Measurements from ENCODE around the gene PTCD1.
"Not testable (repeated sequence)": the region's sequence is repeated elsewhere in the genome, so short reads cannot be mapped to it uniquely, and the experiment has no call there.

PTCD1 gene

DNA sequence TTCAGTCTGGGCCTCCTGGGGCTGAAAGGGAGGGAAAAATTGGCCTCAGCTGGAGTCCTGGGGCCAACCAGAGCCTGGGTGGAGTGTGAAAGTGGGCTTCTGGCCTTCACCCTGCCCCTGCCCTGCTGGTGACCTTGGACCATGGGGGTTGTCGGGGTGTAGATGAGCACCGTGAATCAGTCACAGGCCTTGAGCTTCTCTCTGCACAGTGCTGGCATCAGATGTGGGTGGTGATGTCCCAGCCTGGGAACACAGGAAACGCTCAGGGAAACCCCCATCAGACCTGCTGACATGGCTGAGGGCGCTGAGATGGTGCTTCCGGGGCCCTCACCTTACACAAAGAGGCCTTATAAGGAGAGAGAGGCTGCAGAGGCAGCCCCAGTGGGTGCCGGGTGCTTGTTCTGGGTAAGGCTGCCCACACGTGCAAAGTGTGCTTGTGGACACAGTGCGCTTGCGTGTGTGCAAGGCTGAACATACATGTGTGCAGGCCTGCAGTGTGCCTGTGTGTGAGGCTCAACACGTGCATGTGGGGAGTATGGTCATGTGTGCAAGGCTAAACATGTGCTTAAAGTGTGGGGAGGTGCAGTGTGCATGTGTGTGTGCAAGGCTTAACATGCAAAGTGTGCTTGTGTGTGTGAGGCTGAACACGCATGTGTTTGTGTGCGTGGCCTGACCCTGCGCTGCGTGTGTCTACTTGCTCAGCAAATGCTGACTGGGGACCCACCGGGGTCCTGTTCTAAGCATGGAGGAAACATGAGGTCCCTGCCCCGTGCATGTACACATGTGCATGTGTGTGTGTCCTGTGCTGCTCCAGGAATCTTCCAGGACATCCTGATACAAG is 57.6 kb downstream of the PTCD1 start:
- peaks cover 27% of the 10 kb centered on the region for H3K36me3 ChIP-seq (ENCODE audit: control insufficient read depth, insufficient read depth, low read length)
- H3K4me1 ChIP-seq (ENCODE audit: control insufficient read depth, insufficient read depth, low read length, poor library complexity, severe bottlenecking), result peaks cover 52% of the 10 kb centered on the region
- no peaks in the 10 kb centered on the region for H3K9me3 ChIP-seq (ENCODE audit: control insufficient read depth, low read length)
- peak overlapping the region; percentile 35 for H3K4me3 ChIP-seq (ENCODE audit: insufficient read depth, low read depth, low read length, poor library complexity, severe bottlenecking)
- peak; percentile 90 to 92 (median 92) for DNase-seq
- H3K27me3 ChIP-seq (replicated peaks; ENCODE audit: control insufficient read depth, insufficient read depth, low read length, poor library complexity, severe bottlenecking), result no peaks in the 10 kb centered on the region
- H3K27ac ChIP-seq (ENCODE audit: insufficient read depth, low read length, poor library complexity, severe bottlenecking), result peak overlapping the region; percentile 98

DNA sequence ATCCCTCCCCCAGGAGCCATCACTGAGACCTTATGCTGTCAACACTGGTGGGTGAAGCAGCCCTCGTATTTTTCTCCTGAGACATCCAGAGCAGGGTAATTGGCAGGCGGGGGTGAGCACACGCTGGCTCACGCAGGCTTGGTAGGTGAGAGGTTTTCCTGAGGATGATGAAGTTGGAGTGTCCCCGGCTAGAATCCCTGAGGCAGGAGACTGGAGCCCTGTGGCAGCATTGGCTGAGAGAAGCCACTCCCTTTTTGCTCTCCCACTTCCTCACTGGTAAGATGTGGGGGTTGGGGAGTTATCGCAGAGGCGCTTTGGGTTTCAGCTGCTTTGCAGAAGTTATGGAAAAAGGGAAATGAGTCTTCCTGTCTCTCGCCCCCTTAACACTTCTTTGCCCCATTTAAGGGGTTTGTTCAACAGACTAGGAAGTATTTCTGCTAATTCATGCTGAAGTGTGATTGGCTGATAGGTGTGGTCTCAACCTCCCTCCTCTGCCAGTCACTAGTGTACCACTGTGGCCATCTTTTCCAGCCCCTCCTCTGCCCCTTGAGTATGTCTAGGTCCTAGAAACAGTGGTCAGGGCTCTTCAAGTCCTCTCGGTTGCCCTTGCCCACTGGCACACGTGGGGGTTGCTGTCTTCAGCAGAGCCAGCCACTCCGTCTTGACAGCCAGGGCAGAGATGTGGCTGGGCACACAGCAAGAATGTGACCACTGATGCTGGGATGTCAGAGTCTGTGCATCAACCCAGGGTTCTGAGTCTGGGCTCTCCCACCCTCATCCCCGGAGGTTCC is 58.4 kb downstream of the PTCD1 start:
- peaks cover 22% of the 10 kb centered on the region for H3K36me3 ChIP-seq (ENCODE audit: control insufficient read depth, insufficient read depth, low read length)
- peaks cover 52% of the 10 kb centered on the region for H3K4me1 ChIP-seq (ENCODE audit: control insufficient read depth, insufficient read depth, low read length, poor library complexity, severe bottlenecking)
- H3K9me3 ChIP-seq (ENCODE audit: control insufficient read depth, low read length), result no peaks in the 10 kb centered on the region
- peak overlapping the region; percentile 98 for H3K27ac ChIP-seq (ENCODE audit: insufficient read depth, low read length, poor library complexity, severe bottlenecking)
- peak in 2 of 3 donors; percentile 23 to 24 for DNase-seq
- no peaks in the 10 kb centered on the region for H3K27me3 ChIP-seq (replicated peaks; ENCODE audit: control insufficient read depth, insufficient read depth, low read length, poor library complexity, severe bottlenecking)
- H3K4me3 ChIP-seq (ENCODE audit: insufficient read depth, low read depth, low read length, poor library complexity, severe bottlenecking), result peak overlapping the region; percentile 35

DNA sequence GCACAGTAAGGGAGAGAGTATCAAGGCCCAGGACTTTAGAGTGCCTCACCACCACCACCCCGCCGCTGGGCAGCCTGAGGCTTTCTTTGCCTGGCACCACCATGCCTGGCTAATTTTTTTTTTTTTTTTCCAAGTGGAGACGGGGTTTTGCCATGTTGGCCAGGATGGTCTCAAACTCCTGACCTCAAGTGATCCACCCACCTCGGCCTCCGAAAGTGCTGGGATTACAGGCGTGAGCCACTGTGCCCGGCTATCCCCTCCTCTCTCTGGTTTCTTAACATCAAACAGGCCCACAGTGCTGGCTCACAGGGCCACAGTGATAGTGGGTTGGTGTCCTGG is 58.9 kb downstream of the PTCD1 start:
- peak overlapping the region; percentile 35 for H3K4me3 ChIP-seq (ENCODE audit: insufficient read depth, low read depth, low read length, poor library complexity, severe bottlenecking)
- peak overlapping the region; percentile 98 for H3K27ac ChIP-seq (ENCODE audit: insufficient read depth, low read length, poor library complexity, severe bottlenecking)
- peaks cover 22% of the 10 kb centered on the region for H3K36me3 ChIP-seq (ENCODE audit: control insufficient read depth, insufficient read depth, low read length)
- H3K4me1 ChIP-seq (ENCODE audit: control insufficient read depth, insufficient read depth, low read length, poor library complexity, severe bottlenecking), result peaks cover 51% of the 10 kb centered on the region
- H3K27me3 ChIP-seq (replicated peaks; ENCODE audit: control insufficient read depth, insufficient read depth, low read length, poor library complexity, severe bottlenecking); H3K9me3 ChIP-seq (ENCODE audit: control insufficient read depth, low read length); DNase-seq: not testable (repeated sequence)

DNA sequence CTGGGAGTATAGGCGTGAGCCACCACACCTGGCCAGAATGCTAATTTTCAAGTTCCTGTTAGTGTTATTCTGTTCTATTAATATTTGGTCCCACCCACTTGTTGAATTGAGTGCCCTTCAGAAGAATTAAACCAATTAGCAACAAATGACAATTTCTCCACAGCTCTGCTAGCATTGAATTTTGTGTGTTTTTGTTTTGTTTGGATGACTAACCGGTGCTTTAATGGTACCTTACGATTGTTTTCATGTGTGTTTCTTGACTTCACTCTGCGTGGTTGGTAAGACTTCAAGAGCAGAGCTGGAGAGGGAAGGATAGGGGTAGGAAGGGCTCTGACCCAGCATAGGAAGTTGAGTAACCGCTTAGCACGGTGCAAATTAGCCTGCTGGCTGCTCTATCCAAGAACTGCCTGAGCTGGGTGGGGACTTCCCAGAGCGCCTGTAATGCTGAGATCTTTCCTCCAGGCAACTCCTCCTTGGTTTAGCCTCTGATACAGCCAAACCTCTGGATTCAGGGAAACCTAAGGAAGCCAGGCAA is 59.5 kb downstream of the PTCD1 start:
- H3K4me1 ChIP-seq (ENCODE audit: control insufficient read depth, insufficient read depth, low read length, poor library complexity, severe bottlenecking), result peaks cover 51% of the 10 kb centered on the region
- H3K27ac ChIP-seq (ENCODE audit: insufficient read depth, low read length, poor library complexity, severe bottlenecking), result peak overlapping the region; percentile 98
- peak overlapping the region; percentile 35 for H3K4me3 ChIP-seq (ENCODE audit: insufficient read depth, low read depth, low read length, poor library complexity, severe bottlenecking)
- no peaks in the 10 kb centered on the region for H3K9me3 ChIP-seq (ENCODE audit: control insufficient read depth, low read length)
- DNase-seq, result peak; percentile 60 to 67 (median 63)
- peaks cover 17% of the 10 kb centered on the region for H3K36me3 ChIP-seq (ENCODE audit: control insufficient read depth, insufficient read depth, low read length)
- H3K27me3 ChIP-seq (replicated peaks; ENCODE audit: control insufficient read depth, insufficient read depth, low read length, poor library complexity, severe bottlenecking), result no peaks in the 10 kb centered on the region

DNA sequence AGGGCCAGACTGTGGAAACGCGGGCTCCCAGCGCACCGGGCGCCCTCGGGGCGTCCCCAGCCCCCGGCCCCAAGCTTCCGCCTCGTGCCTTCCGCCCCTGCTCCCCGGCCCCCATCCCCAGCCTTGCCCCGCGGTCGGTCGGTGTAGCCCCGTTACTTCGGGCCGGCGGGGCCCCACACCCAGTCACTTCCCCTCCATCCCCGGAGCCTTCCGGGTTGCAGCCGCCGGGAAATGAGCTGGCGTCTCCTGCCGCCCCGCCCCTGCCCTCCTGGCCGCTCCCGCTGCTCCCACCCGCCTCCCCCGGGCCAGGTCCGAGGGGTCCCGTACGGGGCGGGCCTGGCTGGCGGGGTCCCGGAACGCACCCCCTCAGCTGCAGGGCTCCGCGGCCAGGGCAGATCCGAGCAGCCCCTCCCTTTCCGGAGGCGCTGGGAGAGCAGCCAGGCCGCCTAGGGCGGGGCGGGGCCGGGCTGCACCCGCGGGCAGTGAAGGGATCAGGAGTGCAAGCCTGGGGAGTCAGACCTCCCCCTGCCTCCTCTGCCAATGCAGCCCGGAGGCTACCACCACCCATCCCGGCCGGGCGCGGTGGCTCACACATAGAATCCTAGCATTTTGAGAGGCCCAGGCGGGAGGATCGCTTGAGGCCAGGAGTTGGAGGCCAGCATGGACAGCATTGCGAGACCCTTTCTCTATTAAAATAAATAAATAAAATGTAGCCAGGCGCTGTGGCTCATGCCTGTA is 63.4 kb downstream of the PTCD1 start:
- H3K36me3 ChIP-seq (ENCODE audit: control insufficient read depth, insufficient read depth, low read length), result peaks cover 12% of the 10 kb centered on the region
- H3K4me3 ChIP-seq (ENCODE audit: insufficient read depth, low read depth, low read length, poor library complexity, severe bottlenecking), result peak overlapping the region; percentile 88
- no peaks in the 10 kb centered on the region for H3K9me3 ChIP-seq (ENCODE audit: control insufficient read depth, low read length)
- H3K27ac ChIP-seq (ENCODE audit: insufficient read depth, low read length, poor library complexity, severe bottlenecking), result peak overlapping the region; percentile 92
- H3K27me3 ChIP-seq (replicated peaks; ENCODE audit: control insufficient read depth, insufficient read depth, low read length, poor library complexity, severe bottlenecking), result no peaks in the 10 kb centered on the region
- DNase-seq, result peak; percentile 49 to 64 (median 61)
- H3K4me1 ChIP-seq (ENCODE audit: control insufficient read depth, insufficient read depth, low read length, poor library complexity, severe bottlenecking), result peaks cover 26% of the 10 kb centered on the region

DNA sequence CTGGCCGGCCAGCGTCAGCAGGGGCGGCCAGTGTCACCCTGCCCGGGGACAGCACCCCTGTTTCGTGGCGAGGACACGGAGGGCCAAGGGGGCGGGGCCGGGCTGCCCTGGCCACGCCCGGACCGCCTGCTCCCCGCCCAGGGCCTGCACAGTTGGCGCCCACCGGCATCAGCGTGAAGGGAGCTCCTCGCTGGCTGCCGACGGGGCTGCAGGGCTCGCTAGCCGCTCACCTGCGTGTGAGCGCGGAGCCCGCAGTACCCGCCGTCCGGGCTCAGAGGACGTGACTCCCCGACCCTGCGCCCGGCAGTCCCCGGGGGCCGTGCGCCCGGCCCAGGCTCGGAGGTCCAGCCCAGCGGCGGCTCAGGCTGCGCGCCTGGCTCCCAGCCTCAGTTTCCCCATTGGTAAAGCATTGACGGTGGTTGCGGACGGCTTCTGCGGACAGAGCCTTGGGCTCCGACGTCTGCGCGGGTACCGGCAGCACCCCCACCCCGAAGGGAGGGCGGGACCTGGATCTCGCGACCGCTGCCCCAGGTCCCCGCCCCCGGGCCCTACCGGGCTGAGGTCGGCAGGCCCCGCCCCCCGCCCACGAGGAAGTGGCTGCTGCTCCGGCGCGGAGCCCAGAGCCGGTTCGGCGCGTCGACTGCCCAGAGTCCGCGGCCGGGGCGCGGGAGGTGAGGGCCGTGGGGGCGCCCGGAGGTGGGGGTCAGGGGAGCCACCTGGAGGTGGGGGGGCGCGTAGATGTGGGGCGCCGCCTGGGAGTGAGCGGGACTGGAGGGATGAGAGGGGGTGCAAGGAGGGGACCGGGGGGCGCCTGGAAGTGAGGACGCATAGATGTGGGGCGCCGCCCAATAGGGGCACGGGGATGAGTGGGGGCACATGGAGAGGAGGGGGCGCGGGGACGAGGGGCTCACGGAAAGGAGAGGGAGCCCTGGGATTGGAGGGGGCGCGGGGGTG is 64.2 kb downstream of the PTCD1 start, which contains the start of gene ARPC1B:
ARPC1B (plus strand) TSS at position 620 of the 954 bp plus-strand sequence. CDS start 10,985 bp downstream, outside the sequence.
- peaks cover 17% of the 10 kb centered on the region for H3K4me1 ChIP-seq (ENCODE audit: control insufficient read depth, insufficient read depth, low read length, poor library complexity, severe bottlenecking)
- H3K27me3 ChIP-seq (replicated peaks; ENCODE audit: control insufficient read depth, insufficient read depth, low read length, poor library complexity, severe bottlenecking), result no peaks in the 10 kb centered on the region
- H3K9me3 ChIP-seq (ENCODE audit: control insufficient read depth, low read length), result no peaks in the 10 kb centered on the region
- H3K4me3 ChIP-seq (ENCODE audit: insufficient read depth, low read depth, low read length, poor library complexity, severe bottlenecking), result peak within 1 kb of the TSS; percentile 88
- H3K36me3 ChIP-seq (ENCODE audit: control insufficient read depth, insufficient read depth, low read length), result peaks cover 12% of the 10 kb centered on the region
- peak; percentile 75 to 78 (median 78) for DNase-seq
- H3K27ac ChIP-seq (ENCODE audit: insufficient read depth, low read length, poor library complexity, severe bottlenecking), result peak within 1 kb of the TSS; percentile 92

DNA sequence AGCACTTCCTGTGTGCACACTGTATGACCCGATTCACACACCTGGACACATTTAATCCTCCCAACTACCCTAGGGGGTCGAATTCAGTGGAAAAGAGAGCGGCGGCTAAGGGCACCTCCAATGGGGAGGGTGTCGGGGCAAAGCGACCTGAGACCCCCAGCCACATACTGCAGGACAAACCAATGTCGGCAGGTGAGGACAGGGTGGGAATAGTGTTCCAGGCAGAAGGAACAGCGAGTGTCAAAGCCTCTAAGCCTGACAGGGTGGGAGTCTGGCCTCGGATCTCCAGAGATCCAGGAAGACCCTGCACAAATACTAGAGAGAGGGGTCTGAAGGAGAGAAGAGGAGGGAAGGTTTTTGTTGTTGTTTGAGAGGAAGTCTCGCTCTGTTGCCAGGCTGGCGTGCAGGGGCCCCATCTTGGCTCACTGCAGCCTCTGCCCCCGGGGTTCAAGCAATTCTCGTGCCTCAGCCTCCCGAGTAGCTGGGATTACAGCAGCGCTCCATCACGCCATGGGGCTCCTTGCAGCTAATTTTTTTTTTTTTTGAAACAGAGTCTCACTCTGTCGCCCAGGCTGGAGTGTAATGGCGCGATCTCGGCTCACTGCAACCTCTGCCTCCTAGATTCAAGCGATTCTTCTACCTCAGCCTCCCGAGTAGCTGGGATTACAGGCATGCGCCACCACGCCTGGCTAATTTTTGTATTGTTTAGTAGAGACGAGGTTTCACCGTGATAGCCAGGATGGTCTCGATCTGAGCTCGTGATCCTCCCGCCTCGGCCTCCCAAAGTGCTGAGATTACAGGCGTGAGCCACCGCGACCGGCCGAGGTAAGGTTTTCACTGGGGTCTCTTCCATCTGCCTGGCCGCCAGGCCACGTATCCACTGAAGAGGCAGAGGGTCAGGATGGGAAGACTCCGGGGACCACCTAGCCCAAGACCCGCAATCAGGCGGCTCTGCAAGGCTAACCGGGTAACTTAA is 65.2 kb downstream of the PTCD1 start:
- Histone ChIP-seq H3K27me3 (replicated peaks; ENCODE audit: control insufficient read depth, insufficient read depth, low read length, poor library complexity, severe bottlenecking) (no peaks in the 10 kb centered on the region), H3K9me3 (ENCODE audit: control insufficient read depth, low read length) (no peaks in the 10 kb centered on the region), H3K36me3 (ENCODE audit: control insufficient read depth, insufficient read depth, low read length) (peaks cover 12% of the 10 kb centered on the region), H3K4me3 (ENCODE audit: insufficient read depth, low read depth, low read length, poor library complexity, severe bottlenecking) (peak overlapping the region; percentile 88), H3K27ac (ENCODE audit: insufficient read depth, low read length, poor library complexity, severe bottlenecking) (no peak overlapping the region), H3K4me1 (ENCODE audit: control insufficient read depth, insufficient read depth, low read length, poor library complexity, severe bottlenecking) (peaks cover 11% of the 10 kb centered on the region)
- no peak for DNase-seq

DNA sequence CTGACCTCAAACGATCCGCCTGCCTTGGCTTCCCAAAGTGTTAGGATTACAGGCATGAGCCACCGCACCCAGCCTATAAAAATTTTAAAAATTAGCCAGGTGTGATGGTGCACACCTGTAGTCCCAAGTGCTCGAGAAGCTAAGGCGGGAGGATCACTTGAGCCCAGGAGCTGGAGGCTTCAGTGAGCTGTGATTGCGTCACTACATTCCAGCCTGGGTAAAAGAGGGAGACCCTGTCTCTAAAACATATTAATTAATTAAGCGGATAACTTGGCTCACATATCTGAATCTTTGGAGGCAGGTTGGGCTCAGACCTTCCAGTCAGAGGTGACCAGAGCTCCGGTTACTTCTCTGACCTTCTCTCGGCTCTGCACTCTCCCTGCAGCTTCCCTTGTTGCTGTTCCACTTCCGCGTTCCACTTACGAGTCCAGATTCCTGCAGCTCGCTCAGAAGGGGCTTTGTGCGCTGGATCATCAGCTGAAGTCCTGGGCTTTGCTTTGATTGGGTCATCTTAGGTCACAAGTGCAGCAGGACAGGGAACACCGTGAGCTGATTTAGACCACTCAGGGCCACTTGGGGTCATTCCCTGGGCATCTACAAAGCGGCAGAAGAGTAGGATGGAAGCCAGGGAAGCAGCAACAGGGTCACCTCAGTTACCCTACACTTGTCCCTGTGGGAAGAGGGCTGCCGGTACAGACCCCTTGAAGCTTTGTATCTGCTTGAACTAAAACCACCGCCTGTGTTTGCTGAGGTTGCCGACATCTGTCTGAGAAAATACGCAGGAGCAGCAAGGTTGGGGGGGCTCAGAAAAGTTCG is 66.1 kb downstream of the PTCD1 start:
- H3K36me3 ChIP-seq (ENCODE audit: control insufficient read depth, insufficient read depth, low read length), result peaks cover 3% of the 10 kb centered on the region
- H3K27ac ChIP-seq (ENCODE audit: insufficient read depth, low read length, poor library complexity, severe bottlenecking), result no peak overlapping the region
- H3K9me3 ChIP-seq (ENCODE audit: control insufficient read depth, low read length), result no peaks in the 10 kb centered on the region
- no peak overlapping the region for H3K4me3 ChIP-seq (ENCODE audit: insufficient read depth, low read depth, low read length, poor library complexity, severe bottlenecking)
- no peaks in the 10 kb centered on the region for H3K27me3 ChIP-seq (replicated peaks; ENCODE audit: control insufficient read depth, insufficient read depth, low read length, poor library complexity, severe bottlenecking)
- DNase-seq, result no peak
- H3K4me1 ChIP-seq (ENCODE audit: control insufficient read depth, insufficient read depth, low read length, poor library complexity, severe bottlenecking), result peaks cover 9% of the 10 kb centered on the region
